Measurements from ENCODE around the gene SLC13A4. TPM values are rescaled to one million over a fixed set of nuclear protein-coding genes. Genes with fewer than 3 reads are reported as not detected.
A peak's percentile ranks its signal among the peaks of the same experiment; 100 is the strongest.

SLC13A4 gene
- total and polyA plus RNA-seq, 2 of the 13 experiments (the other 11 are each of a cell fraction or from before 2014, with no cell fraction given), result 0.04 TPM; not detected in 1

GRCh38 chr7:135726911-135727673 is 894 bp downstream of the SLC13A4 start:
- no peaks in the 10 kb centered on the region for H3K36me3 ChIP-seq (replicated peaks in 1 of 2; ENCODE audit: control insufficient read depth in 1 of 2, insufficient read depth in 2 of 2, low read length in 2 of 2)
- ATAC-seq, result peak; percentile 91
- H3K9ac ChIP-seq (ENCODE audit: insufficient read depth, low read depth, low read length), result 0 out of 2 replicates have a peak overlapping the region, but pooled peaks have one; percentile 14
- H3K4me1 ChIP-seq (ENCODE audit: insufficient read depth, low read length), result 0 out of 2 replicates have a peak, but pooled peaks cover 10% of the 10 kb centered on the region
- ChIA-PET POLR2A (no interaction called here), CTCF (ENCODE audit: low intra/inter-chr PET ratio, low total read pairs) (no interaction called here)
- H3K79me2 ChIP-seq (ENCODE audit: insufficient read depth, low read length), result no peaks in the 10 kb centered on the region
- H3K27me3 ChIP-seq (ENCODE audit: control insufficient read depth in 1 of 2, insufficient read depth in 2 of 2, low read length in 2 of 2), result peaks cover 6 to 63% of the 10 kb centered on the region in 2 experiments
- H4K20me1 ChIP-seq (ENCODE audit: insufficient read depth, low read length), result no peaks in the 10 kb centered on the region
- in situ Hi-C loops (cut with HindIII; ENCODE audit: extremely low pct_ligation_motif_present, low pct_unique_long_range_greater_than_20kb) (no loop called here), intact Hi-C loops (cut with micrococcal nuclease; ENCODE audit: unreplicated experiment) (no loop called here)
- no peaks in the 10 kb centered on the region for H3K9me3 ChIP-seq (ENCODE audit: low read length)
- H2AFZ ChIP-seq (ENCODE audit: low read length), result no peak overlapping the region
- 8% methylated on average over 21 of the region's 30 CpGs for WGBS (ENCODE audit: low lambda C conversion rate)
- BruUV-seq (replicated peaks), result no TSS peak
- FAIRE-seq, result no peak
- H3K4me3 ChIP-seq (replicated peaks in 1 of 3; ENCODE audit: insufficient read depth in 1 of 3, low read depth in 2 of 3, low read length in 3 of 3), result peak overlapping the region in 1 of 3 experiments; percentile 50; a peak in 2 of 6 replicates
- H3K4me2 ChIP-seq (ENCODE audit: low read depth, low read length), result peak overlapping the region; percentile 59
- H3K27ac ChIP-seq (ENCODE audit: extremely low read length, insufficient read depth, low read length), result no peak overlapping the region
- no peak for DNase-seq (ENCODE audit: low spot score)
- TF ChIP-seq AGO2 (optimal IDR thresholded peaks at IDR 0.05; ENCODE audit: low read depth, low read length) (no peak), ZNF318 (CRISPR knock-in tag; IDR thresholded peaks at IDR 0.05) (no peak), HOXA5 (CRISPR knock-in tag; IDR thresholded peaks at IDR 0.05) (no peak), ZFX (CRISPR knock-in tag; IDR thresholded peaks at IDR 0.05; ENCODE audit: low read depth) (peak; percentile 40; the same call in 1 of the 2 replicates), KDM6A (CRISPR knock-in tag; IDR thresholded peaks at IDR 0.05; ENCODE audit: low read depth) (no peak), GABPB1 (CRISPR knock-in tag; IDR thresholded peaks at IDR 0.05) (peak; percentile 26; the same call in 1 of the 2 replicates), ZNF687 (CRISPR knock-in tag; IDR thresholded peaks at IDR 0.05) (peak; percentile 38), MIER2 (CRISPR knock-in tag; IDR thresholded peaks at IDR 0.05) (no peak), ZNF33B (CRISPR knock-in tag; IDR thresholded peaks at IDR 0.05) (no peak), ZNF263 (CRISPR knock-in tag; IDR thresholded peaks at IDR 0.05) (0 out of 2 replicates have a peak, but pooled peaks have one; percentile 35), FLYWCH1 (CRISPR knock-in tag; IDR thresholded peaks at IDR 0.05) (no peak), SALL1 (CRISPR knock-in tag; IDR thresholded peaks at IDR 0.05) (peak; percentile 24; the same call in 1 of the 2 replicates)

Data from HepG2 (cell line).